HFF-Myc (cell line): ENCODE data around the gene SLC22A25.
"Not testable (repeated sequence)": the region's sequence is repeated elsewhere in the genome, so short reads cannot be mapped to it uniquely, and the experiment has no call there.

Experiments
- DNase-seq: peaks from one replicate; pipeline ENCODE4 v3.0.0-alpha.2; 2011; ENCODE audit warnings: low read depth; ENCODE audit errors: extremely low read depth
- H3K4me3 ChIP-seq: replicated peaks from 2 replicates; pipeline ENCODE4 v1.5.1; 2011; ENCODE audit warnings: low read depth, mild to moderate bottlenecking, control low read depth, low read length
- TF ChIP-seq, protein P1 (sequence below): IDR thresholded peaks from 2 replicates; pipeline ENCODE4 v1.5.1; 2012; ENCODE audit warnings: mild to moderate bottlenecking, low read depth, low read length, control low read depth; ENCODE audit errors: missing control alignments

SLC22A25 gene

DNA sequence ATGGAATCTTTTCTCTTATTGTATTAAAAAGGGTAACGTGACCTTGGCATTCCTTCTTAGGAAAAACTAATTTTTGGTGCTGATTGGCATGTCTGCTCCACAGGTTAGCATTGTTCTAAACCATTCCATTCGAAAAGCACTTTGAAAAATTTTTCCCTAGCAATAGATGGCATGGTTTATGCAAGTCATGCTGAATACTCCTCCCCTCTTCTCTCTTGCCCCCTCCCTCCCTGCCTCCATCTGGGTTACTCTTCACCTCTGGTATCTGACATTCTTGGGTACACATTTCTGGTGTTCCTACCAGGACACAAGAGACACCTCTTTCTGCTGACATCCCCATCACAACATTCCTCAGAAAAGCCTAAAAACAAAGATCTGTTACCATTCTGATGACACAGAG lies 1.5 kb upstream of the SLC22A25 start:
- no peak overlapping the region for H3K4me3 ChIP-seq
- DNase-seq, result no peak
- TF ChIP-seq, protein P1, sequence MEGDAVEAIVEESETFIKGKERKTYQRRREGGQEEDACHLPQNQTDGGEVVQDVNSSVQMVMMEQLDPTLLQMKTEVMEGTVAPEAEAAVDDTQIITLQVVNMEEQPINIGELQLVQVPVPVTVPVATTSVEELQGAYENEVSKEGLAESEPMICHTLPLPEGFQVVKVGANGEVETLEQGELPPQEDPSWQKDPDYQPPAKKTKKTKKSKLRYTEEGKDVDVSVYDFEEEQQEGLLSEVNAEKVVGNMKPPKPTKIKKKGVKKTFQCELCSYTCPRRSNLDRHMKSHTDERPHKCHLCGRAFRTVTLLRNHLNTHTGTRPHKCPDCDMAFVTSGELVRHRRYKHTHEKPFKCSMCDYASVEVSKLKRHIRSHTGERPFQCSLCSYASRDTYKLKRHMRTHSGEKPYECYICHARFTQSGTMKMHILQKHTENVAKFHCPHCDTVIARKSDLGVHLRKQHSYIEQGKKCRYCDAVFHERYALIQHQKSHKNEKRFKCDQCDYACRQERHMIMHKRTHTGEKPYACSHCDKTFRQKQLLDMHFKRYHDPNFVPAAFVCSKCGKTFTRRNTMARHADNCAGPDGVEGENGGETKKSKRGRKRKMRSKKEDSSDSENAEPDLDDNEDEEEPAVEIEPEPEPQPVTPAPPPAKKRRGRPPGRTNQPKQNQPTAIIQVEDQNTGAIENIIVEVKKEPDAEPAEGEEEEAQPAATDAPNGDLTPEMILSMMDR, result no peak

DNA sequence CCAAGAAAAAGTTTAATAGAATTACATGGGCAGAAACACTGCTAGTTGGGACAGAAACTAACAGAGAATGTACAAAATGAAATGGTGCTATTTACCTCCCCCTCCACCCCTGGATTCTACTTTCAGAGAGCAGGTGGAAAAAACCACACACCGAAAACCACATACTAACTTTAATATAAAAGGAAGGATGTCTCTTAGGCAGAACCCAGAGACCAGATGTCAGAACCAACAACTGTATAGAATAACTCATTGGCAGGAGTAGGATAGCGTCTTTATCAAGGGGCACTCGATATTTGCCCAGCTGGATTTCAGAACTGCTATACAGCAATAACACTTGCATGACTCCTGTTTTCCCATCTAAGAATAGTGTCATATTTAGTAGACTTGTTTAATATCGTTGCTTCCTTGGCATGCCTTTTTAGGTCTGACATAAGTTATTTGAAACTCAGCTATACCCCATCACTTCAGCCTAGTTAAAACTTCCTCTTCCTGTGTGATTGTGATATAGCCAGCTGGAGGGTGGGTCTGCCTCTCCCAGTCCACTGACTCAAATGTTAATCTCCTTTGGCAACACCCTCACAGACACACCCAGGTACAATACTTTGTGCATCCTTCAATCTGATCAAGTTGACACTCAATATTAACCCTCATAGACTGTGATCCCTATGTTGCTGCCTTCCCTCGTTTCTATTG lies 1.2 kb downstream of the SLC22A25 start:
- DNase-seq, result no peak
- no peak overlapping the region for H3K4me3 ChIP-seq
- TF ChIP-seq, protein P1, result no peak

DNA sequence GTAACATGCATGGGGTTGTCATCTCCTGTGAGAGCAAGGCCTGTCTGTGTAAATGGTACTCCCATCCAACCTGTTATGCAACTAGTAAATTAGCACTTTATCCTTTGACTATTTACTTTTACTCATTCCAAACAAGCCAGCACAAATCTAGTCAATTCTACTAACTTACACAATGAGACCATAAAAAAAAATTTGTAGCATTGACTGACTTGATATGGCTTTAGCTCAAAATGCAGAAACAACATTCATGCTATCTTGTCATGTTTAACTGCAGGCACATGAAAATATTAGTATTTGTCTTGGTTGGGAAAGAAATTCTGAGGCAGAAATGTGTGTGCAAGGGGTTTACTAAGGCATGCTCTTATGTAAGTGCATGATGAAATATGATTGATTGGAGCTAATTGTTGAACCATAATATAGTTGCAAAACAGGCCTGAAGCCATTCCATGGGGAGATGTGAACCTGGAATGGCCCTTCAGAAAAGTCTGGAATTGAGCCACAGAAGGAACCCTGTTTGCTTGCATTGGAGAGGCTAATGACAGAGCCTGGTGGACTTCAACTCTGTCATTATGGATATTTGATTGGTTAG lies 2.5 kb downstream of the SLC22A25 start:
- TF ChIP-seq, protein P1, result no peak
- no peak for DNase-seq
- no peak overlapping the region for H3K4me3 ChIP-seq

DNA sequence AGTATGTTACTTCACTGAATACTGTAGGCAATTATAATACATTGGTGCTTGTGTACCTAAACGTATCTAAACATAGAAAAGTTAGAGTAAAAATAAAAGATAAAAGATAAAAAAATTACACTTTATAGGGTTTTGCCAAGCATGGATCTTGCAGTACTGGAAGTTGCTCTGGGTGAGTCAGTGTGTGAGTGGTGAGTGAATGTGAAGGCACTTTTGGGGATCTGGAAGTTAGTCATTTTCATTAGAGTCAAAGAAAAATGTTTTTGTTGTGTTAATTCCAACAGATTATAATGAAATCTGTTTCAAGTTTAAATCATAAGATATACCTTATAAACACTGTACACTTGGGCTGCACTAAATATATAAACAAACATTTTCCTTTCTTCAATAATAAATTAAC lies 3.3 kb downstream of the SLC22A25 start:
- no peak overlapping the region for H3K4me3 ChIP-seq
- no peak for DNase-seq
- TF ChIP-seq, protein P1, result no peak

DNA sequence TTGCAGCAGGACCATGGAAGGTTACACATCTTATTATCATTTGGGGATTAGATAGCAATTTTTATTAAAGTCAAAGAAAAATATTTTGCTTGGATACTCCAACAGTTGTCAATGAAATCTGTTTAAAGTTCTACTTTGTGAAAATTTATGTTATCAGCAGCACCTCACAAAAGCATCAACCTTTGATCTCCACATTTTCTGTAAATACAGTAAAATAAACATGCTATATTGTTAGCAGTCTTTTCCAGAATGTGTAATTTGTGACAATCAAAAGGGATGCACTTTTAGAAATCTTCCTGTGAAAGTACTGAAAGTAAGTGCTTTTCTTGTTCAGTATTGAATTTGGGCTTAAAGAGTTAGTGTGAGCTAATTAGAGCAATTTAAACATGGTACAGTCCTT lies 4.1 kb downstream of the SLC22A25 start:
- H3K4me3 ChIP-seq, result no peak overlapping the region
- no peak for DNase-seq
- TF ChIP-seq, protein P1, result no peak

DNA sequence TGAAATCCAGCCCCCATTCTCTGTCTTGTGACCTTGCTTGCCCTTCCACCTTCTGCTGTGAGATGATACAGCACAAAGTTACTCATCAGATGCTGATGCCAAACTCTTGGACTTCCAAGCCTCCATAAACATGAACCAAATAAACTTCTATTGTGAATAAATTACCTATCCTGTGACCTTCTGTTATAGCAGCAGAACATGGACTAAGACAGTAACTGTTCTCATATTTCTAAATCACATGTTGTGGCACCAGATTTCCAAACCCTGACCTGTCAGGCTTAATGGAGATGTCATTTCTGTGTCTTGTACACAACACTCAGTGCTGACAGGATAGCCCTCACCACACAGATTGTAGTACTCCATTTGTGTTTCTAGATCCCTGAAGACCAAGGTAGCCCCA lies 6.0 kb downstream of the SLC22A25 start:
- DNase-seq, result no peak
- TF ChIP-seq, protein P1, result no peak
- no peak overlapping the region for H3K4me3 ChIP-seq

DNA sequence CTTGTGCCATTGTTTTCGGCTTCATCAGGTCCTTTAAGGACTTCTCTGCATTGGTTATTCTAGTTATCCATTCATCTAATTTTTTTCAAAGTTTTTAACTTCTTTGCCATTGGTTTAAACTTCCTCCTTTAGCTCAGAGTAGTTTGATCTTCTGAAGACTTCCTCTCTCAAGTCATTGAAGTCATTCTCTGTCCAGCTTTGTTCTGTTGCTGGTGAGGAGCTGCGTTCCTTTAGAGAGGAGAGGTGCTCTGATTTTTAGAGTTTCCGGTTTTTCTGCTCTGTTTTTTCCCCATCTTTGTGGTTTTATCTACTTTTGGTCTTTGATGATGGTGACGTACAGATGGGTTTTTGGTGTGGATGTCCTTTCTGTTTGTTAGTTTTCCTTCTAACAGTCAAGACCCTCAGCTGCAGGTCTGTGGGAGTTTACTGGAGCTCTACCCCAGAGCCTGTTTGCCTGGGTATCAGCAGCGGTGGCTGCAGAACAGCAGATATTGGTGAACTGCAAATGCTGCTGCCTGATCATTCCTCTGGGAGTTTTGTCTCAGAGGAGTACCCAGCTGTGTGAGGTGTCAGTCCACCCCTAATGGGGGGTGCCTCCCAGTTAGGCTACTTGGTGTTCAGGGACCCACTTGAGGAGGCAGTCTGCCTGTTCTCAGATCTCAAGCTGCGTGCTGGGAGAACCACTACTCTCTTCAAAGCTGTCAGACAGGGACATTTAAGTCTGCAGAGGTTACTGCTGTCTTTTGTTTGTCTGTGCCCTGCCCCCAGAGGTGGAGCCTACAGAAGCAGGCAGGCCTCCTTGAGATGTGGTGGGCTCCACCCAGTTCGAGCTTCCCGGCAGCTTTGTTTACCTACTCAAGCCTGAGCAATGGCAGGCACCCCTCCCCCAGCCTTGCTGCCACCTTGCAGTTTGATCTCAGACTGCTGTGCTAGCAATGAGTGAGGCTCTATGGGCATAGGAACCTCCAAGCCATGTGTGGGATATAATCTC lies 7.6 kb downstream of the SLC22A25 start:
- DNase-seq, H3K4me3 ChIP-seq: not testable (repeated sequence)
